Smooth muscle cell (in vitro differentiated cells): ENCODE measurements around the gene KRT16. TPM values are rescaled to one million over a fixed set of nuclear protein-coding genes. Genes with fewer than 3 reads are reported as not detected.

Source experiments
- DNase-seq: peaks from one replicate; lab custom pipeline; 2025; ENCODE audit not compliant: unreplicated experiment; lab: John Stamatoyannopoulos, UW
- H2AFZ ChIP-seq: fragments of 200-600 bp; sonication (generic); 2 replicates; pipeline ENCODE4 v1.6.0; 2016; ENCODE audit warnings: antibody characterized with exemption, low read depth, mild to moderate bottlenecking
- H3F3A ChIP-seq: fragments of 200-600 bp; sonication (generic); 2 replicates; pipeline ENCODE4 v1.6.0; 2017; ENCODE audit warnings: antibody characterized with exemption, low read depth
- H3K27ac ChIP-seq: fragments of 200-600 bp; sonication (generic); 2 replicates; pipeline ENCODE4 v1.5.1; 2016; ENCODE audit warnings: low read depth, mild to moderate bottlenecking
- H3K27me3 ChIP-seq: fragments of 200-600 bp; sonication (generic); 2 replicates; pipeline ENCODE4 v1.6.1; 2016; ENCODE audit warnings: low read depth, mild to moderate bottlenecking
- H3K36me3 ChIP-seq: fragments of 200-600 bp; sonication (generic); 2 replicates; pipeline ENCODE4 v1.5.1; 2016; ENCODE audit warnings: low read depth
- H3K4me1 ChIP-seq: fragments of 200-600 bp; sonication (generic); 2 replicates; pipeline ENCODE4 v1.5.1; 2016; ENCODE audit warnings: low read depth
- H3K4me2 ChIP-seq: fragments of 200-600 bp; sonication (generic); 2 replicates; pipeline ENCODE4 v1.6.0; 2016; ENCODE audit warnings: mild to moderate bottlenecking
- H3K4me3 ChIP-seq: fragments of 200-600 bp; sonication (generic); 2 replicates; pipeline ENCODE4 v1.5.1; 2016; ENCODE audit warnings: mild to moderate bottlenecking
- H3K79me2 ChIP-seq: fragments of 200-600 bp; sonication (generic); 2 replicates; pipeline ENCODE4 v1.6.0; 2016; ENCODE audit warnings: low read depth, mild to moderate bottlenecking
- H3K9ac ChIP-seq: fragments of 200-600 bp; sonication (generic); 2 replicates; pipeline ENCODE4 v1.6.0; 2016; ENCODE audit warnings: low read depth
- H3K9me3 ChIP-seq: fragments of 200-600 bp; sonication (generic); replicated peaks from 2 replicates; pipeline ENCODE4 v1.5.1; 2016; ENCODE audit warnings: low read depth
- H4K20me1 ChIP-seq: fragments of 200-600 bp; sonication (generic); 2 replicates; pipeline ENCODE4 v1.6.0; 2016; ENCODE audit warnings: low read depth
- WGBS: methylation state at CpG from one replicate; pipeline ENCODE4 v1.1.7; 2016; ENCODE audit warnings: low lambda C conversion rate; 5-methylcytosine and 5-hydroxymethylcytosine counted together
- polyA plus RNA-seq: library from polyadenylated mRNA; unstranded; fragments of >200 nt; fragmentation: Nextera tagmentation; extraction: Ambion mirVana; gene quantifications from 2 replicates; pipeline ENCODE4 v1.2.1, GENCODE V29; 2016
- total RNA-seq: library from RNA; depleted of rRNA; stranded (reverse); fragments of >200 nt; gene quantifications from 2 replicates; pipeline ENCODE4 v1.2.3, GENCODE V29; 2014
- TF ChIP-seq, protein P1 (sequence below): fragments of 200-600 bp; sonication (generic); IDR thresholded peaks from 2 replicates; pipeline ENCODE4 v1.5.1; 2017; ENCODE audit warnings: borderline replicate concordance, mild to moderate bottlenecking, antibody characterized with exemption; ENCODE audit not compliant: insufficient read depth, poor library complexity, severe bottlenecking

The KRT16 gene
- total and polyA plus RNA-seq, 2 experiments from 2014 or later, result 304 to 521 TPM

DNA sequence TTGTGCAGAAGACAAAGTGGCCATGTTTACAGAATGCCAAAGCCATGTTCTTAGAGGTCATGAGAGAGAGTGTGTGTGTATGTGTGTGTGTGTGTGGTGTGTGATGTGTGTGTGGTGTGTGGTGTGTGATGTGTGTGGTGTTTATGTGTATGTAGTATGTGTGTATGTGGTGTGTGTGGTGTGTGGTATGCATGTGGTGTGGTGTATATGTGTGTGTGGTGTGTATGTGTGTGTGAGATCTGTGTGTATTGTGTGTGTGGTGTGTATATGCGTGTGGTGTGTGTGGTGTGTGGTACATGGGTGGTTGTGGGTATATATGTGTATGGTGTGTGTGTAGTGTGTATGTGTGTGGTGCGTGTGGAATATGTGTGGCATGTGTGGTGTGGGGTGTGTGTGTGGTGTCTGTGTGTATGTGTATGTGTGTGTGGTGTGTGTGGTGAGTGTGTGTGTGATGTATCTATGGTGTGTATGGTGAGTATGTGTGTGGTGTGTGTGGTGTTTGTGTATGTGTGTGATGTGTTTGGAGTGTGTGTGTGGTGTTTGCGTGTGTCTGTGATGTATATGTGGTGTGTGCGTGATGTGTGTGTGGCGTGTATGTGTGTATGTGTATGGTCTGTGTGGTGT is 20.0 kb upstream of the KRT16 start:
- TF ChIP-seq, protein P1, sequence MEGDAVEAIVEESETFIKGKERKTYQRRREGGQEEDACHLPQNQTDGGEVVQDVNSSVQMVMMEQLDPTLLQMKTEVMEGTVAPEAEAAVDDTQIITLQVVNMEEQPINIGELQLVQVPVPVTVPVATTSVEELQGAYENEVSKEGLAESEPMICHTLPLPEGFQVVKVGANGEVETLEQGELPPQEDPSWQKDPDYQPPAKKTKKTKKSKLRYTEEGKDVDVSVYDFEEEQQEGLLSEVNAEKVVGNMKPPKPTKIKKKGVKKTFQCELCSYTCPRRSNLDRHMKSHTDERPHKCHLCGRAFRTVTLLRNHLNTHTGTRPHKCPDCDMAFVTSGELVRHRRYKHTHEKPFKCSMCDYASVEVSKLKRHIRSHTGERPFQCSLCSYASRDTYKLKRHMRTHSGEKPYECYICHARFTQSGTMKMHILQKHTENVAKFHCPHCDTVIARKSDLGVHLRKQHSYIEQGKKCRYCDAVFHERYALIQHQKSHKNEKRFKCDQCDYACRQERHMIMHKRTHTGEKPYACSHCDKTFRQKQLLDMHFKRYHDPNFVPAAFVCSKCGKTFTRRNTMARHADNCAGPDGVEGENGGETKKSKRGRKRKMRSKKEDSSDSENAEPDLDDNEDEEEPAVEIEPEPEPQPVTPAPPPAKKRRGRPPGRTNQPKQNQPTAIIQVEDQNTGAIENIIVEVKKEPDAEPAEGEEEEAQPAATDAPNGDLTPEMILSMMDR, result no peak
- no peaks in the 10 kb centered on the region for H3K36me3 ChIP-seq
- no peaks in the 10 kb centered on the region for H3K4me1 ChIP-seq
- no peak overlapping the region for H3K4me2 ChIP-seq
- no peak overlapping the region for H3K4me3 ChIP-seq
- DNase-seq, result no peak
- H3K9me3 ChIP-seq, result no peaks in the 10 kb centered on the region
- H4K20me1 ChIP-seq, result no peaks in the 10 kb centered on the region
- H2AFZ ChIP-seq, result no peak overlapping the region
- no peaks in the 10 kb centered on the region for H3K79me2 ChIP-seq
- H3K27me3 ChIP-seq, result no peaks in the 10 kb centered on the region
- H3K27ac ChIP-seq, result no peak overlapping the region
- WGBS, result 63% methylated on average over 4 of the region's 5 CpGs
- no peak overlapping the region for H3K9ac ChIP-seq
- no peaks in the 10 kb centered on the region for H3F3A ChIP-seq

DNA sequence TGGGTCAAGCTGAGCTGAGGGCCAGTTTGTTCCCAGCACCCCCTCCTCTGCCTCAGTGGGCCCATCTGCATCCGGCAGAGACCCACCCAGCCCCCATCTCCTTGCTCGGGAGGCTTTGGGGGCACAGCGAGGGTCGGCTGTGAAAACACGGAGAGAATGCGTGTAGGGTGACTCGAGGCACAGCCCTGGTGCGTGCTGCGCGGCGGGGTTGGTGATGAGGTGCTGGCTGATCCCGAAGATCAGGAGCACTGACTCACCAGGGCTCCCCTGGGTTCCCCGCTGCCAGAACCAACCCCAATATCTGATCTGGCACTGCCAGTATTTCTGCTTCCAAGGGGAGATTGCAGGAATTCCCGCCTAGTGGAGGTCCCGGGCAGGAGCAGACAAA is 19.3 kb upstream of the KRT16 start:
- H3K4me1 ChIP-seq, result no peaks in the 10 kb centered on the region
- WGBS, result 89% methylated on average over 15 of the region's 15 CpGs

DNA sequence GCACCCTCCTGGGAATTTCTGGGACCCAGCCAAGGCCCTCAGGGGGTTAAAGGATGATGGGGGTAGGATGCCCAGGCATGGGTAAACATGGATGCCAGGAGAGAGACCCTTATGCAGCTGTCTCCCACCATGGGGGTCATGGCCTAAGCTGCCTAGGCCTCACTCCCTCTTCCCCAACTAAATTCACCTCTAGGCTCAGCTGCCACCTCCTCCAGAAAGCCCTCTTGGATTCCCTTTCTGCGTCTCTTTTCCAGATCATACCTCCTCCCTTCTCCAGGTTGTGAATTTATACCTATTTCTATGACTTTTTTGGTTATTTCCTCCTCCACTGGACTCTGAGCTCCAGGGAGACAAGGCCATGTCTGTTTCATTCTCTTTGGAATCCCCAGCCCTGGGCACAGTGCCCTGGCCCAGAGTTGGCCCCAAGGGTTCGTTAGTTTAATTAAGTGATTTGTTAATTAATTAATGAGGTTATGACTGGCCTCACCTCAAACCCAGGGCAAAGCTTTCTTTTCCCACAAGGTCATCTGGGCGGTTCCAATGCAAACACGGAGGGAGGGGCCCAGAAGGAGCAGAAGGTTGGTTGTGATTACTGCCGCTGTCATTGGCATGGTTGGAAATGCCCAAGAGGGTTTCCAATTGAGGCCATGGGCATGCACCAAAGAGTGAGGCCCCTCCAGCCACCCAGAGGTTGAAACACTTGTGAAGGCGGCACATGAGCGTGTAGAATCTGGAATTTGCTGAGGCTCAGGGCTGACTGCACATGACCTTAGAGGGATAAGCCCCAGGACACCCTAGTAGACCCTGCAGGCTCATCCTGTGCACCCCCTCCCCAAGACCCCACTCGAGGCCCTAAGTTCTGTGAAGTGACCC is 18.7 kb upstream of the KRT16 start:
- Histone ChIP-seq H2AFZ (no peak overlapping the region), H3K27me3 (no peaks in the 10 kb centered on the region), H3K36me3 (no peaks in the 10 kb centered on the region), H3K4me1 (no peaks in the 10 kb centered on the region), H4K20me1 (no peaks in the 10 kb centered on the region), H3K9me3 (no peaks in the 10 kb centered on the region), H3K79me2 (no peaks in the 10 kb centered on the region), H3K4me3 (no peak overlapping the region), H3K4me2 (no peak overlapping the region), H3F3A (no peaks in the 10 kb centered on the region), H3K9ac (no peak overlapping the region), H3K27ac (no peak overlapping the region)
- TF ChIP-seq, protein P1, result no peak
- DNase-seq, result no peak
- WGBS, result 90% methylated on average over 8 of the region's 8 CpGs

More for the DNA sequence above, 19.3 kb upstream of the KRT16 start:
- H3K9ac ChIP-seq, result no peak overlapping the region
- no peaks in the 10 kb centered on the region for H3K27me3 ChIP-seq
- no peak overlapping the region for H3K27ac ChIP-seq
- no peaks in the 10 kb centered on the region for H3K36me3 ChIP-seq
- TF ChIP-seq, protein P1, result no peak
- no peaks in the 10 kb centered on the region for H3F3A ChIP-seq
- no peaks in the 10 kb centered on the region for H3K9me3 ChIP-seq
- no peaks in the 10 kb centered on the region for H3K79me2 ChIP-seq
- H4K20me1 ChIP-seq, result no peaks in the 10 kb centered on the region
- no peak overlapping the region for H2AFZ ChIP-seq
- no peak for DNase-seq
- H3K4me3 ChIP-seq, result no peak overlapping the region
- H3K4me2 ChIP-seq, result no peak overlapping the region
